ENCODE measurements around the gene PTK6. TPM values are rescaled to one million over a fixed set of nuclear protein-coding genes. Genes with fewer than 3 reads are reported as not detected.

The PTK6 gene
- total RNA-seq, 3 donors from 2014 or later, result 0.16 to 2.3 (median 0.88) TPM

- no peak for TF ChIP-seq POLR2AphosphoS5 (IDR thresholded peaks at IDR 0.05)
- no peak for TF ChIP-seq POLR2A (IDR thresholded peaks at IDR 0.05)
- TF ChIP-seq CTCF (IDR thresholded peaks at IDR 0.05), result no peak
- Histone ChIP-seq H3K27me3 (peaks cover 7 to 8% of the 10 kb centered on the region in 2 donors), H3K36me3 (no peaks in the 10 kb centered on the region), H3K4me1 (peaks cover 0 to 10% of the 10 kb centered on the region in 2 donors), H3K4me3 (no peak overlapping the region), H3K27ac (no peak overlapping the region), H3K9me3 (no peaks in the 10 kb centered on the region)
- DNase-seq (ENCODE audit: low spot score in 2 of 2), result no peak
- intact Hi-C loops (cut with DNase I; ENCODE audit: low total_unique reads), result loop anchor here (10.0 kb wide), 1 partner anchor 105 kb away; no protein-coding TSS in a partner anchor
Observed at GRCh38 chr20:63529861-63530787, 7.1 kb downstream of the PTK6 start.

- TF ChIP-seq POLR2AphosphoS5 (IDR thresholded peaks at IDR 0.05) (no peak), POLR2A (IDR thresholded peaks at IDR 0.05) (no peak), CTCF (IDR thresholded peaks at IDR 0.05) (no peak)
- H3K27ac ChIP-seq, result no peak overlapping the region
- H3K4me3 ChIP-seq, result no peak overlapping the region
- peaks cover 0 to 4% of the 10 kb centered on the region in 2 donors for H3K4me1 ChIP-seq
- DNase-seq (ENCODE audit: low spot score in 2 of 2), result no peak
- H3K27me3 ChIP-seq, result peaks cover 4 to 7% of the 10 kb centered on the region in 2 donors
- intact Hi-C loops (cut with DNase I; ENCODE audit: low total_unique reads), result no loop called here
- no peaks in the 10 kb centered on the region for H3K36me3 ChIP-seq
- H3K9me3 ChIP-seq, result no peaks in the 10 kb centered on the region
Observed at GRCh38 chr20:63529180-63529860, 7.9 kb downstream of the PTK6 start.

GRCh38 chr20:63527184-63527583 lies 10.0 kb downstream of the PTK6 start:
- Histone ChIP-seq H3K27me3 (peaks cover 0 to 4% of the 10 kb centered on the region in 2 donors), H3K27ac (no peak overlapping the region), H3K4me3 (no peak overlapping the region), H3K9me3 (peaks cover 0 to 9% of the 10 kb centered on the region in 2 donors), H3K36me3 (no peaks in the 10 kb centered on the region), H3K4me1 (peaks cover 0 to 9% of the 10 kb centered on the region in 2 donors)
- intact Hi-C loops (cut with DNase I; ENCODE audit: low total_unique reads), result no loop called here
- TF ChIP-seq POLR2AphosphoS5 (IDR thresholded peaks at IDR 0.05), result no peak
- TF ChIP-seq POLR2A (IDR thresholded peaks at IDR 0.05), result no peak
- TF ChIP-seq CTCF (IDR thresholded peaks at IDR 0.05), result no peak
- no peak for DNase-seq (ENCODE audit: low spot score in 2 of 2)

GRCh38 chr20:63525971-63526370 lies 11.2 kb downstream of the PTK6 start:
- TF ChIP-seq POLR2AphosphoS5 (IDR thresholded peaks at IDR 0.05) (no peak), POLR2A (IDR thresholded peaks at IDR 0.05) (no peak), CTCF (IDR thresholded peaks at IDR 0.05) (no peak)
- Histone ChIP-seq H3K4me3 (no peak overlapping the region), H3K36me3 (no peaks in the 10 kb centered on the region), H3K4me1 (peaks cover 0 to 15% of the 10 kb centered on the region in 2 donors), H3K27me3 (peaks cover 0 to 4% of the 10 kb centered on the region in 2 donors), H3K9me3 (peaks cover 0 to 9% of the 10 kb centered on the region in 2 donors), H3K27ac (no peak overlapping the region)
- intact Hi-C loops (cut with DNase I; ENCODE audit: low total_unique reads), result no loop called here
- DNase-seq (ENCODE audit: low spot score in 2 of 2), result no peak

GRCh38 chr20:63525185-63525584 lies 12.0 kb downstream of the PTK6 start:
- Histone ChIP-seq H3K4me1 (peaks cover 0 to 15% of the 10 kb centered on the region in 2 donors), H3K4me3 (no peak overlapping the region), H3K27ac (no peak overlapping the region), H3K36me3 (no peaks in the 10 kb centered on the region), H3K27me3 (no peaks in the 10 kb centered on the region), H3K9me3 (peaks cover 0 to 9% of the 10 kb centered on the region in 2 donors)
- TF ChIP-seq CTCF (IDR thresholded peaks at IDR 0.05), result no peak
- TF ChIP-seq POLR2AphosphoS5 (IDR thresholded peaks at IDR 0.05), result no peak
- no peak for TF ChIP-seq POLR2A (IDR thresholded peaks at IDR 0.05)
- intact Hi-C loops (cut with DNase I; ENCODE audit: low total_unique reads), result no loop called here
- DNase-seq (ENCODE audit: low spot score in 2 of 2), result no peak

All from breast epithelium (tissue), 4 donors.